Activated T-cell treated with anti-CD3 and anti-CD28 coated beads, Interleukin-2, amount 50 U/mL, for 4 hours (primary cell): ENCODE measurements around the gene SMIM10. TPM values are rescaled to one million over a fixed set of nuclear protein-coding genes. Genes with fewer than 3 reads are reported as not detected.
"Not testable (repeated sequence)": the region's sequence is repeated elsewhere in the genome, so short reads cannot be mapped to it uniquely, and the experiment has no call there.

Experiments
- ATAC-seq, 2 donors: fragments of 200-7000 bp; cut with Tn5 transposase; one replicate each; pipeline ENCODE4 v1.10.0; 2021
- DNase-seq: peaks from one replicate; pipeline ENCODE4 v3.0.0-alpha.2; 2020
- H3K27me3 Mint-ChIP-seq: one replicate; pipeline ENCODE4 v1.8.0; 2021; ENCODE audit warnings: low read depth, mixed read lengths
- H3K36me3 Mint-ChIP-seq: one replicate; pipeline ENCODE4 v1.8.0; 2022; ENCODE audit warnings: mixed read lengths; ENCODE audit not compliant: insufficient read depth
- H3K4me1 Mint-ChIP-seq: one replicate; pipeline ENCODE4 v1.8.0; 2021; ENCODE audit warnings: low read depth, mixed read lengths
- H3K4me3 Mint-ChIP-seq: one replicate; pipeline ENCODE4 v1.8.0; 2021; ENCODE audit warnings: mild to moderate bottlenecking, moderate library complexity, mixed read lengths
- H3K9me3 Mint-ChIP-seq: one replicate; pipeline ENCODE4 v1.8.0; 2021; ENCODE audit warnings: mixed read lengths
- total RNA-seq, 3 donors: library from RNA; stranded (reverse); gene quantifications; one replicate each; pipeline ENCODE4 v1.2.1, GENCODE V29; 2021

Gene SMIM10
- under 1 TPM; 0.43 to 0.86 (median 0.53) TPM for total RNA-seq

DNA sequence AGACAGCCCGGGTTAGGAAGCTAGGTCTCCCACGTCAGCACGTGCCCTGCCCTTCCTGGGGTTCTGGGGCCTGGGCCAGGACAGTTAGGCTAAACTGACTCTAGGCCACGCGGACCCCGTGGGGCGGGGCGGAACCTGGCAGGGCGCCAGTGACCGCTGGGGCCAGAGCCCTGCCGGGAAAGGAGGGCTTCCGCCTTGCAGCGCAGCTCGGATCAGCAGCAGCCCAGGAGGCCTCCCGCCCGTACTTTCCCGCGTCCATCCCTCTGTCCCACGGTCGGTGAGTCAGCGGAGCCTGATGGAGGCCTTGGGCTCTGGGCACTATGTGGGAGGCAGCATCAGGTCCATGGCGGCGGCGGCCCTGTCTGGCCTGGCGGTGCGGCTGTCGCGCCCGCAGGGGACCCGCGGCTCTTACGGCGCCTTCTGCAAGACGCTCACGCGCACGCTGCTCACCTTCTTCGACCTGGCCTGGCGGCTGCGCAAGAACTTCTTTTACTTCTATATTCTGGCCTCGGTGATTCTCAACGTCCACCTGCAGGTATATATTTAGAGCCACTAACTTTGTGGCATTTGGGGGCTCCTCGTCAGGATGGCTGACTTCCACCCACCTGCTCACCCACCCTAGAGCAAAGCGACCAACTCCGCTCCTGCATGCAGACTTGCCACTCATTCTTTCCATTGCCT, at the start of gene SMIM10:
Gene SMIM10, plus strand, starts transcription at position 191 of the 681 bp plus-strand sequence. Its CDS starts 105 bp downstream, at position 296.
- Mint-ChIP-seq H3K27me3 (peaks cover 30% of the 10 kb centered on the region), H3K36me3 (no peaks in the 10 kb centered on the region), H3K4me1 (peaks cover 9% of the 10 kb centered on the region), H3K4me3 (peak within 1 kb of the TSS; percentile 62), H3K9me3 (no peaks in the 10 kb centered on the region)
- no peak for DNase-seq
- ATAC-seq = peak; percentile 72 to 80

DNA sequence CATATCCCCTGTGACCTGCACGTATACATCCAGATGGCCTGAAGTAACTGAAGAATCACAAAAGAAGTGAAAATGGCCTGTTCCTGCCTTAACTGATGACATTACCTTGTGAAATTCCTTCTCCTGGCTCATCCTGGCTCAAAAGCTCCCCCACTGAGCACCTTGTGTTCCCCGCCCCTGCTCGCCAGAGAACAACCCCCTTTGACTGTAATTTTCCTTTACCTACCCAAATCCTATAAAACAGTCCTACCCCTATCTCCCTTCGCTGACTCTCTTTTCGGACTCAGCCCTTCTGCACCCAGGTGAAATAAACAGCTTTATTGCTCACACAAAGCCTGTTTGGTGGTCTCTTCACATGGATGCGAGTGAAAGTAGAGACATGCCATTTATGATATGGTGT, 44.4 kb upstream of the SMIM10 start:
- not testable (repeated sequence) for H3K36me3 Mint-ChIP-seq, H3K4me3 Mint-ChIP-seq, H3K9me3 Mint-ChIP-seq, H3K27me3 Mint-ChIP-seq, ATAC-seq, H3K4me1 Mint-ChIP-seq, DNase-seq

DNA sequence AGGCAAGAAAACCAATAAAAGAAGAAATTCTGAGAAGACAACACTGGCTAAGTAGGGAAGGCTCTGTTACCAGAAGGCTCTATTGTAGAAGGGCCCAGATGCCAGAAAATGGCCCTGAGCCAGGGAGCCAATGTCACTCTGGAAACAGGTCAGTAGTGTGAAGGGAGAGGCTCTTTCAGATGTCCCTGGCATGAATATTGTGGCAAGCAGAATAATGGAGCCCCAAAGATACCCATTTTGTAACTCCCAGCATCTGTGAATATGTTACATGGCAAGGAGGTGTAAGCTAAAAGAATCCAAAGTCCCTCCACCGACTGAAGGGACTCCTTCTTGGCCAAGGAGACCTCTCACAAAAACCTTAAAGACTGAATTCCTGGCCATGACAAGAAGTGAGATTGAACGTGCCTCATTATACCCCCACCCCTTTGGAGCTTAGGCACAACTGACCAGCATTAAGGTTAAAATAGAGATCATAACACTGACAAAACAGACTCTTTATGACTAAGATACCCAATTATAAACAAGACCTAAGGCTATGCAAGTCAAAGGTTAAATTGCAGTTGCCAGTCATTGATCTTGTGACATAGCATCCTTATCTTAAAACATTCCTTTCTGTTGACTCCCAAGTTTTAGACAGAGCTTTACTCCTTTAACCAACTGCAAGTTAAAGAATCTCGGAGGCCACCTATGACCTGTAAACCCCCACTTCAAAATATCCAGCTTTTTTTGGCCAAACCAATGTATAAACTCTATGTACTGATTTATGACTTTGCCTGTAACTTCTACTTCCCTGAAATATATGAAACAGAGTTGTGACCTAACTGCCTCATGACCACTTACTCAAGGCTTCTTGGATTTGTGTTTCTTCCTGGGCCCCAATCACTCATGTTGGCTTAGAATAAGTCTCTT, 42.2 kb upstream of the SMIM10 start:
- Mint-ChIP-seq H3K27me3 (no peaks in the 10 kb centered on the region), H3K9me3 (no peaks in the 10 kb centered on the region), H3K4me1 (no peaks in the 10 kb centered on the region), H3K4me3 (no peak overlapping the region), H3K36me3 (no peaks in the 10 kb centered on the region)
- ATAC-seq (no peak), DNase-seq (no peak)

DNA sequence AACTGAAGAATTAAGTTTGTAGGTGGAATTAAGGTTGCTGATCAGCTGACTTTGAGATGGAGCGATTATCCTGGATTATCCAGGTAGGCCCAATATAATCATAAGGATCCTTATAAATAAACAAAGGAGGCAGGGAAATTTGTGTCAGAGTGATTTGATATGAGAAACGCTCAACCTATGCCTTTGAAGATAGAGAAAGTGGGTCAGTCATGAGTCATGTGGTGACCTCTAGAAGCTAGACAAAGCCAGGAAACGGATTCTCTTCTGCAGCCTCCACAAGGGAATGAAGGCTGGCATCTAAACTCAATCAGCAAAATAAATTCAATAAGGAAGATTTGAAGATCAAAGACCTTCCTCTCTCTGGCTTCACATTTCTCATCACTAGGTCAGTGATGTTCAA, 41.5 kb upstream of the SMIM10 start:
- H3K4me3 Mint-ChIP-seq = no peak overlapping the region
- no peaks in the 10 kb centered on the region for H3K36me3 Mint-ChIP-seq
- no peak for DNase-seq
- H3K27me3 Mint-ChIP-seq = no peaks in the 10 kb centered on the region
- ATAC-seq = no peak
- no peaks in the 10 kb centered on the region for H3K9me3 Mint-ChIP-seq
- no peaks in the 10 kb centered on the region for H3K4me1 Mint-ChIP-seq

DNA sequence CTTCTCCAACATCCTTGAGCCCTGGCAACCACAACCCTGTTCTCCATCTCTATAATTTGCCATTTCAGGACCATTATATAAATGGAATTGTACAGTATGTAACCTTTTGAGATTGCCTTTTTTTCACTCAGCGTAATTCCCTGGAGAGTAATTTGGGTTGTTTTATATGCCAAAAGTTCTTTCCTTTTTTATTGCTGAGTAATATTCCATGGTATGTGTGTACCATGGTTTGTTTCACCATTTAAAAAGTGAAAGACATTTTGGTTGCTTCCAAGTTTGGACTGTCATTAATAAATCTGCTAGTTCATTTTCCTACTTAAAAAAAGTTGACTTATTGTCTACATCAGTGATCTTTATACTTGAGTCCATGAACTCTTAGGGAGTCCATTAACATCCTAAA, 33.0 kb upstream of the SMIM10 start:
- no peaks in the 10 kb centered on the region for H3K36me3 Mint-ChIP-seq
- DNase-seq (no peak), ATAC-seq (no peak)
- no peaks in the 10 kb centered on the region for H3K9me3 Mint-ChIP-seq
- peaks cover 10% of the 10 kb centered on the region for H3K27me3 Mint-ChIP-seq
- no peak overlapping the region for H3K4me3 Mint-ChIP-seq
- H3K4me1 Mint-ChIP-seq = no peaks in the 10 kb centered on the region

DNA sequence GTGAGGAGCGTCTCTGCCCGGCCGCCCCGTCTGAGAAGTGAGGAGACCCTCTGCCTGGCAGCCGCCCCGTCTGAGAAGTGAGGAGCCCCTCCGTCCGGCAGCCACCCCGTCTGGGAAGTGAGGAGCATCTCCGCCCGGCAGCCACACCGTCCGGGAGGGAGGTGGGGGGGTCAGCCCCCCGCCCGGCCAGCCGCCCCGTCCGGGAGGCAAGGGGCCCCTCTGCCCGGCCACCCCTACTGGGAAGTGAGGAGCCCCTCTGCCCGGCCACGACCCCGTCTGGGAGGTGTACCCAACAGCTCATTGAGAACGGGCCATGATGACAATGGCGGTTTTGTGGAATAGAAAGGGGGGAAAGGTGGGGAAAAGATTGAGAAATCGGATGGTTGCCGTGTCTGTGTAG, 30.4 kb upstream of the SMIM10 start:
- not testable (repeated sequence) for H3K36me3 Mint-ChIP-seq, H3K9me3 Mint-ChIP-seq, H3K4me1 Mint-ChIP-seq, ATAC-seq, DNase-seq, H3K4me3 Mint-ChIP-seq
- H3K27me3 Mint-ChIP-seq = peaks cover 18% of the 10 kb centered on the region

DNA sequence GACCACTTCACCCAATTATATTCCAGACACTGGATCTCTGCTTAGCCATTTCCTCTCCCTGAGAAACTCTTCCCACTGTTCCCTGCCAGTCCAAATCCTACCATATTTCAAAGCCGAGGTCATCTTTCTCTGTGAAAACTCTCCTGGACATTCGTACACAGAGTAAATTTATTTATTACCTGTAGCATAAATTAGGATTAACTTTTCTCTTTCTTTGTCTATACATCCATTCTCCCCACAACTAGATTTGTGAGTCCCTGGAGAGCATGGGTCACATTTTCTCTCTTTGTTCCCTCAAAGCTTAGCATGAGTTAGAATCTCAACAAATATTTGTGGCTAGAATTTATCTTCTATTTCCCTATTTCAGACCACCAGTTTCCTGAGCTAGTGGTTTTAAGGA, 27.8 kb upstream of the SMIM10 start:
- no peak overlapping the region for H3K4me3 Mint-ChIP-seq
- DNase-seq = no peak
- H3K9me3 Mint-ChIP-seq = no peaks in the 10 kb centered on the region
- no peak for ATAC-seq
- no peaks in the 10 kb centered on the region for H3K36me3 Mint-ChIP-seq
- H3K27me3 Mint-ChIP-seq = peaks cover 18% of the 10 kb centered on the region
- no peaks in the 10 kb centered on the region for H3K4me1 Mint-ChIP-seq

DNA sequence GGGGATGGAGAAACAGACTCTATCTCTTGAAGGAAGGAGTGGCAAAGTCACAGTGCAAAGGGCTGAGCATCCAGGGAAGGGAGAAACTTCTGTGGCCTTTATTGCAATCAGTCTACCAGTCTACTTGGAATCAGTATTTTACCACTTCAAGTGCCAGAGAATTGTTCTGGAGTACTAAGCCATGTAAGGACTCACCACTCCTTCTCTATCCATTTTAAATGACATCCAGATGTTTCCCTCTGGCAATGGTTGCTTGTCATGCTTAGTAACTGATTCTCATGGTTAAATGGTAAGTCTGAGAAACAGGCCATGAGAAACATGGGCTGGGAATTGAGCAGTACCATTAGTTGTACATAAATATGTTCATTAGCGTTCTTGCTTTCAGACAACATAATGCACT, 21.1 kb upstream of the SMIM10 start:
- ATAC-seq (no peak), DNase-seq (no peak)
- Mint-ChIP-seq H3K27me3 (peaks cover 4% of the 10 kb centered on the region), H3K9me3 (no peaks in the 10 kb centered on the region), H3K4me1 (no peaks in the 10 kb centered on the region), H3K36me3 (no peaks in the 10 kb centered on the region), H3K4me3 (no peak overlapping the region)

DNA sequence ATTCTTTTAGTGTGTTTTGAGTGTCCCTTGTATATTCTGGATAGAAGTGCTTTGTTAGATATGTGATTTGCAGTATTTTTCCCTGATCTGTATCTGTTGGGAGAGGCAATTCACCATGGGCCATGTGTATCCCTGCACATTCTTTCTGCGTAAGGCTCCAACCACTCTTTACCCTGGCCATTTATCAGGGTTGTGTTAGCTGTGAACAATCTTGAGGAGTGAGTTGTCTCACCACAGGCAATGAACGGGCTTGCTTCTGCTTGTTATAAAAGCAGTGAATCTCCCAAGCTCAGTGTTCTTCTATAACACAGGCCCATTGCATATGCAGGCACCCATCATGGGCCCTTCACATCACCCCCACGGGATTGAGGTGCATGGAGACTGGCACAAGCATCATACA, 18.9 kb upstream of the SMIM10 start:
- no peak for ATAC-seq
- Mint-ChIP-seq H3K4me3 (no peak overlapping the region), H3K27me3 (peaks cover 2% of the 10 kb centered on the region), H3K4me1 (no peaks in the 10 kb centered on the region), H3K36me3 (no peaks in the 10 kb centered on the region), H3K9me3 (no peaks in the 10 kb centered on the region)
- DNase-seq = no peak

DNA sequence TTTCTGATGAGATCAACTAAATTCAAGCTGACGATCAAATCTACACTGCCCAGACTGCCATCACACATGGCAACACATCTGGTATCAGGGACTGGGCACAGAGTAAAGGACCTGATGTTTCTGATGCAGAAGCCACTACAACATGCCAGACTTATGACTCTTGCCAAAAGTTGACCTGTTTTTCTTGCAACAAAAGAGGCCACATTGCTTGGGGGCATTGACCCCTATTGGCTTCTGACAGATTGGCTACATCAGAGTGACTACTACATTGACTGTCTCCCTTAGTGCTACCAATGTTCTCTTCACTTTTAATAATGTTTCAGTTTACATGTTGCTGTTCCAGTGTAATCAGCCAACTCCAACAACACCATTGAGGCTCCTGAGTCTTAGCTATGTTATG, 15.3 kb upstream of the SMIM10 start:
- H3K36me3 Mint-ChIP-seq = no peaks in the 10 kb centered on the region
- no peak overlapping the region for H3K4me3 Mint-ChIP-seq
- H3K4me1 Mint-ChIP-seq = no peaks in the 10 kb centered on the region
- H3K27me3 Mint-ChIP-seq = peaks cover 4% of the 10 kb centered on the region
- H3K9me3 Mint-ChIP-seq = no peaks in the 10 kb centered on the region
- DNase-seq (no peak), ATAC-seq (no peak)

DNA sequence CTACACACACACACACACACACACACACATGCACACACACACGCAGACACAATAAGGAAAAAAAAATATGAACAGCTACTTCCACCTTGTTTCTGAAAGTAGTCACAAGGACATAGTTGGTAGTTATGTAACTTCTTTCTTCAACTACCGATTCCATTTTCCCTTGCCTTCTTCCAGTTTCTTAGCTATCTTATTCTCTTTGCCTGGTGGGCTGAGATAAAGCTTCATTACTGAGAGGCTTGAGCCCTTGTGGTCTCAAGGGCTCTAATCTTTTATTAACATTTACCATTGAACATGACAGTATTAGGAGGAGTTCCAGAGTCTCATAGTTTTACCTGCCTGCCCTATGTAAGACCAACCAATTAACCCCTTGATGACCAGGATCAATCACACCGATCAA, 8.9 kb upstream of the SMIM10 start:
- no peak overlapping the region for H3K4me3 Mint-ChIP-seq
- no peaks in the 10 kb centered on the region for H3K36me3 Mint-ChIP-seq
- peaks cover 6% of the 10 kb centered on the region for H3K27me3 Mint-ChIP-seq
- no peaks in the 10 kb centered on the region for H3K4me1 Mint-ChIP-seq
- DNase-seq (no peak), ATAC-seq (no peak)
- H3K9me3 Mint-ChIP-seq = no peaks in the 10 kb centered on the region

DNA sequence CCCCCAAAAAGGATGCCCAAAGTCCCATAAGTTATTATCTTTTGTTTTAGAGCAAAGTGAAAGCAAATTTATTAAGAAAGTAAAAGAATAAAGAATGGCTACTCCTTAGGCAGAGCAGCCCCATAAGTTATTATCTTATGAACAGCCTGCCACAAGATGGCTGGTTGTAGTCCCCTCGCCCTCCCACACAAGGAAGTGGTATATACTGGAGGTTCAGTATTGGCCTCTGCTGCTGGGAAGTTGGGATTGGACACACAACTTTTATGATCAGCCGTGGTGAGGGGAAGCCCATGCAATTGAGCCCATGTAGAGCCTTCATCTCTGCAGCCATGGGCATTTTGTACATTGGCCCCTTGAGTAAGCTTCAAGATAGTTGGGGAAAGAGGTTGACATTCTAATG, 8.0 kb upstream of the SMIM10 start:
- H3K27me3 Mint-ChIP-seq = peaks cover 6% of the 10 kb centered on the region
- no peak for DNase-seq
- H3K36me3 Mint-ChIP-seq = no peaks in the 10 kb centered on the region
- H3K4me1 Mint-ChIP-seq = no peaks in the 10 kb centered on the region
- H3K4me3 Mint-ChIP-seq = no peak overlapping the region
- no peaks in the 10 kb centered on the region for H3K9me3 Mint-ChIP-seq
- ATAC-seq = no peak

DNA sequence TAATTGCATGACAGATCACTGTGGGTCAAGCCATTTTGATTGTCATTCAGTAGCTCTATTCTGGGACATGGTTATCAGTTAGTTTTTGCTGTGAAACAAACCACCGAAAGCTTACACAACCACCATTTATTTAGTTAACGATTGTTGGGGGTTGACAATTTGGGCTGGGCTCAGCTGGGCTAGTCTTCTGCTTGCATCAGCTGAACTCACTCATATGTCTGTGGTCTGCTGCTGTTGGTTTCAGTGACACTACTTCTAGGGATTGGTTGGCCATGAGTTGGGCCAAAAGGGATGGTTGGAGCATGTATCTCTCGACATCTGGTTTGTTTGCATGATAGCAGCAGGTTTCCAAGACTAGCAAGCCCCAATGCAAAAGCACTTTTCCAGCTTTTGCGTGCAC, 5.3 kb upstream of the SMIM10 start:
- no peaks in the 10 kb centered on the region for H3K36me3 Mint-ChIP-seq
- H3K4me1 Mint-ChIP-seq = no peaks in the 10 kb centered on the region
- ATAC-seq (no peak), DNase-seq (no peak)
- no peaks in the 10 kb centered on the region for H3K9me3 Mint-ChIP-seq
- no peak overlapping the region for H3K4me3 Mint-ChIP-seq
- H3K27me3 Mint-ChIP-seq = peaks cover 16% of the 10 kb centered on the region

DNA sequence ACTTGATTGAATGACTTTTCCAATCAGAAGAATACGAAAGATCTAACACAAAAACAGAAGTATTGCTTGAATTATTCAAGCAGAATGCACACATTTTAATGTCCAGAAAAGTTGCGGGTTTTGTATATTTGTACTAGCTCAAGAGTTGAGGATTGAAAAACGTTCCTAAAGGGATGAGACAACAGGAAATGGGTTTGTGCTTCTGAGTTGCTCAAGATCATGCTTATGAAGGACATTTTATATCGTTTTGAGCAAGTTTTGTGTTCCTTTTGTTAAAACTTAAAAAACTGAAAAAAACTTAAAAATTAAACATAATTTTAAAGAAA, 353 bp upstream of the SMIM10 start:
- Mint-ChIP-seq H3K4me1 (peaks cover 9% of the 10 kb centered on the region), H3K36me3 (no peaks in the 10 kb centered on the region), H3K9me3 (no peaks in the 10 kb centered on the region), H3K27me3 (peaks cover 30% of the 10 kb centered on the region), H3K4me3 (no peak overlapping the region)
- ATAC-seq (no peak), DNase-seq (no peak)

DNA sequence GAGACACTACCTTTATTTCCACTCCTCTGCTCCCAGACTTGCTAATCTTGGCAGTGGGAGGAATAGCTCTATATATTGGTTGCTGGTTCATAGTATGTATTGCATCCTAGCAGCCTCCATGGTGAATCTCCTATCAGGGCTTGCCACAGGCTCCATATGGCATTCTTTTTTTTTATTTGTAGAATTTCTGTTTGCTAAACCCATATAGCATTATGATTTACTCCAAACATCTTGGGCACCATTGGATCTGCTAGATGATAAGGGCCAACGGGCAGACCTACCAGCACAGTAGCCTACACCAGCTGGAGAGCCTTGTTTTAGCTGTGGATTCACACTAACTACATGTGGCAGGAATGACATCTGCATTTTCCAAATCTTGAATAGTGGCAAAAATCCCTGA, 6.9 kb downstream of the SMIM10 start:
- no peak overlapping the region for H3K4me3 Mint-ChIP-seq
- H3K36me3 Mint-ChIP-seq = no peaks in the 10 kb centered on the region
- no peaks in the 10 kb centered on the region for H3K4me1 Mint-ChIP-seq
- DNase-seq (no peak), ATAC-seq (no peak)
- no peaks in the 10 kb centered on the region for H3K9me3 Mint-ChIP-seq
- no peaks in the 10 kb centered on the region for H3K27me3 Mint-ChIP-seq
